GM18507 (cell line): ENCODE data around the gene PODXL2.

ENCODE experiments used
- DNase-seq: peaks from one replicate; pipeline ENCODE4 v3.0.0; 2011; ENCODE audit warnings: low read depth; ENCODE audit not compliant: insufficient read length; ENCODE audit errors: extremely low spot score
- FAIRE-seq: peaks from 2 replicates; lab custom pipeline; 2011; peaks lifted over from hg19 to GRCh38; lab: Jason Lieb, UNC

Gene PODXL2

DNA sequence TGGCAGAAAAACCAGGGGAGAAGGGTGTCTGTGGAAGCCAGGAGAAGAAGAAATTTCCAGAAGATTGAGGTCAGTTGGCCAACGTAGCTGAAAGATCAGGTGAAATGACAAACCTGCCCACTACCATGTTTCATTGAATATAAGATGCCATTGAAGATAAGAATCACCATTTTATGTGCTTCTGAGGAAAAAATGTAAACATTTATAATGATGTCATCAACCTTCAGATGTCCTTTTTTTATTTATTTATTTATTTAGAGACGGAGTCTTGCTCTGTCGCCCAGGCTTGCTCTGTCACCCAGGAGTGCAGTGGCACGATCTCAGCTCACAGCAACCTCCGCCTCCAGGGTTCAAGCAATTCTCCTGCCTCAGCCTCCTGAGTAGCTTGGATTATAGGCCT lies 4.9 kb upstream of the PODXL2 start:
- no peak for DNase-seq
- FAIRE-seq: no peak

DNA sequence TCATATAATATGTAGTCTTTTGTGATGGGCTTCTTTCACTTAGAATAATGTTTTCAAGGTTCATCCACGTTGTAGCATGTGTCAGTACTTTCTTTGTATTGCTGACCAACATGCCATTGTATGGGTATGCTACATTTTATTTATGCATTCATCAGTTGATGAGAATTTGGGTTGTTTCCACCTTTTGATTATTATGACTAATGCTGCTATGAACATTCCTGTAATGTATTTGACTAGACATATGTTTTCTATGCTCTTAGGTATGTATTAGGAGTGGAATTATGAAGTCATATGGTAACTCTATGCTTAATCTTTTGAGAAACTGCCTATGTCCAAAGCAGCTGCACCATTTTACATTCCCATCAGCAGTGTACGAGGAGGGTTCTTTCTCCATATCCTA lies 3.2 kb upstream of the PODXL2 start:
- DNase-seq: no peak
- no peak for FAIRE-seq

DNA sequence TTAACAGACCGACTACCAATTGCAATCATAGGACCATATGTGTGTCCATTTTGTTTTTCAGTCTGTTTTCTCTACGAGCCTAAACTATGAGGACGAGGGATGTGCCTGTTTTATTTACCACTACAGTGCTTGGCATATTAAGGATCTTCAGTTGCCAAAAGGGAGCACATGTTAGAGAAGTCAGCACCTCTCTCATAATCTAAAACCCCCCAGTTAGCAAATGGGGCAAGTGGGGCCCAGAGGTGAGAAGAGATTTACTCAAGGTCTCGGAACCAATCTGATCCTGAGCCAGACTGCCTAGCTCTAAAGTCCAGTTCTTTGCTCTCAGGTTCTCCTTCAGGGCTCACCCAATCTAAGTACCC lies 578 bp upstream of the PODXL2 start:
- no peak for DNase-seq
- no peak for FAIRE-seq

DNA sequence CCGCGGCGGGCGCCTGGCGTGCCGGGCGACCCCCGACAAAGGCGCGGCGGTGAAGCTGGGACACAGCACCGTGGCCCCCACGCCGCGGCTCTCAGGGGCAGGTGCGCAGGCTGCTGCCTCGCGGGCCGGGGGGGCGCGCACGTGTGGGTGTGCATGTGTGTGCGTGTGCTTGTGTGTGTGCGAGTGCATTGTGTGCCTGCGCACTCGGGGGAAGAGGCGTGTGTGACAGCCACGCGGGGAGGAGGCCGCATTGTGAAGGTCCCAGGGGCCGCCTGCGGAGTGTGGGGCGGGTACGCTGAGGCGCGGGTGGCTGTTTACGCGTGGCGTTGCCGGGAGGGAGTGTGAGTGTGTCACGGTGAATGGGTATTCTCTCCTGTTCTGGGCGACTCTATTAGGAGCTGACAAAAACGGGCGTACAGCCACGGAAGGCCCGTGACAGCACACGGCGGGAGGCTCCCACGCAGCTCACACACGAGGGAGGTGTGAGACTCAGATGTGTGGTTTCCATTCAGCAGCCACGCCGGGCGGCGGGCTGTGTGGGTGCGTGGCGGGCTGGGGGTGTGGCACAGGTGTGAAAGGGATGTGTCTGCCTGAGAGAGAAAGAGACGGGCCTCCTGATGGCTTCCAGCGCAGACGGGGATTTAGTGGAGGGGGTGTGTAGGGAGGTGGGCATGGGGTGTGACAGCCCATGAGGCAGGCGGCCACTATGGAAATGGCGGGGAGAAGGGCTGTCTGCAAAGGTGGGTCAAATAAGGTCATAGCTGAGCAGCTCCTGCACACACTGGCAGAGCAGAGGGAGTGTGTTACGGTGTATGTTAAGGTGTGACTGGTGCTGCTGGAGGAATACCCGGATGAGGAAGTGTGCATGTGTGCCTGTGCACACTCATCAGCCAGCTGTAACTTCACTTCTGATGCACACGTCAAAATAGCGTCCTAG lies 750 bp downstream of the PODXL2 start:
- no peak for DNase-seq
- FAIRE-seq: no peak

DNA sequence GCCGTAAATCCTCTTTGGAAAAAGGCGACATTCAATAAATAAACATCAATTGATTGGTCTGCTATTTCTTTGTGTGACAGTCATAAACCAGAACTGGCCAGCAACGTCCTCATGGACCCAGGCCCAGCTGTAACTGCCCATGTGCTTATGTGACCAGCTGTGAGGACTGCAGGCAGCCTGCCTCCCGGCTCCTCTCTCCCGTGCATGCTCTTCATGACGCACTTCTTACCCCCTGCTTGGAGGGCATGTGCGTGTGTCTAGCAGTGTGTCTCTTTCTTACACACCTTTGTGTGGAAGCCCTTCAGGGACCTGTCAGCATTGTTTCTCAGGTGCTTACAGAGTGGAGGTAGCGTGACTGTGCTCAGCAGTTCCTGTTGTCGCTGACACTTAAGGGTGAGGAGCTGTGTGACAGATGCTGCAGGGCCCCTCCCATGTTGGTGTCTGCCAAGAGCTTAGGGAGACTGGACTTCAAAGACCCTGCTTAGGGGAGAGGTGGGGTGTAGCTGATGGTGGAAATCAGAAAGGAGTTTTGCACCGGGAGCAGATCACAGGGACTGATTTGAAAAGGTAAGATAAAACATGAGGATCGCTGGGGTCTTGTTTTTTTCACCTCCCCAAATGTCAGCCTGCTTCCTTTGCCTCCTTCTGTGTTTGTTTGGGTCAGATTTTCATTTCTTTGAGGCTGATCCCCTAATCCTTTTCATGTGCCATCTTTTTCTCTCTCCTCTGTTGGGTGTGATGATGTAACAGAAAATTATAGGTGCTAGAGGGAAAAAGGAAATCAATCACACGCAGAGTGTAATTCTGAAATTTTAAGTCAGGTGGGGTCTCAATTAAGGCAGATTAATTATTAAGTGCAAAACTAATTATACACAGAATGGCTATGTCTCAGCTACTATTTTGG lies 2.1 kb downstream of the PODXL2 start:
- DNase-seq: no peak
- no peak for FAIRE-seq

- no peak for DNase-seq
- no peak for FAIRE-seq
Observed at GRCh38 chr3:127632035-127632820, 3.2 kb downstream of the PODXL2 start.

GRCh38 chr3:127634653-127635052 lies 5.7 kb downstream of the PODXL2 start:
- no peak for FAIRE-seq
- no peak for DNase-seq

DNA sequence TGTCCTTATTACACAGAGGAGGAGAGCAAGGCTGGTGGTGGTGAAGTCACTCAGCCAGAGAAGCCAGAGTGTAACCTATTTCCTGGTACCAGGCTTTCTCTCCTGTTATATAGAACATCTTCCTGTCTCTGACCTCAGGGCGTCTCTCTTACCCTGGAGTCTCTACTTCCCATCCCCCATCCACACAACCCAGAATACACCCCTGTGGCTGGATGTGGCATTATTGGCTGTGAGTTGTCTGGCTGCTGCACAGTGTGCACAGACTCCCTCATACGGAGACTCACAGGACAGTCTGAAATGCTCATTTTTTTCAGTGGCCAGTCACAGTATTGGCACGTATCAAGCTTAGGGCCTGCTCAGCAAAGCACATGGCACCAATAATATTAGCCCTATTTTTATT lies 8.6 kb downstream of the PODXL2 start:
- FAIRE-seq: no peak

DNA sequence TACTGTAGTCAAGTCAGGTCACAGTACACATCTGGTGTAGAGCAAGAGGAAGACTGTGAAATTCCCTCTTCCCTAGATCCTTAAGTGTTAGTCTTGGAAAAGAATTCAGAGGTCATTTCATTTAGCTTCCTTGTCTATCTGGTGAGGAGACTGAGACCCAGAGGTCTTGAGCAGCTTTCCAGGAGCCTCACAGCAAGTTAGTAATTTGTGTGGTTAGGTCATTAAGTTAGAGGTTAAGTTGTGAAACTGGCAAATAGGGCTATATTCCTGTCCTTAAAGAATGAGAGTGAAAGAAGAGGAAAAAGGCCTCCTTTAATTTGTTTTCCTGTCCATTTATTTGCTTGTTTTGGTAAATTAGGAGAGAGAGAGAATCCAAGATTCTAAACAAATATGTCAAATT lies 9.0 kb downstream of the PODXL2 start:
- no peak for DNase-seq
- no peak for FAIRE-seq

More for the DNA sequence above, 8.6 kb downstream of the PODXL2 start:
- DNase-seq: no peak

DNA sequence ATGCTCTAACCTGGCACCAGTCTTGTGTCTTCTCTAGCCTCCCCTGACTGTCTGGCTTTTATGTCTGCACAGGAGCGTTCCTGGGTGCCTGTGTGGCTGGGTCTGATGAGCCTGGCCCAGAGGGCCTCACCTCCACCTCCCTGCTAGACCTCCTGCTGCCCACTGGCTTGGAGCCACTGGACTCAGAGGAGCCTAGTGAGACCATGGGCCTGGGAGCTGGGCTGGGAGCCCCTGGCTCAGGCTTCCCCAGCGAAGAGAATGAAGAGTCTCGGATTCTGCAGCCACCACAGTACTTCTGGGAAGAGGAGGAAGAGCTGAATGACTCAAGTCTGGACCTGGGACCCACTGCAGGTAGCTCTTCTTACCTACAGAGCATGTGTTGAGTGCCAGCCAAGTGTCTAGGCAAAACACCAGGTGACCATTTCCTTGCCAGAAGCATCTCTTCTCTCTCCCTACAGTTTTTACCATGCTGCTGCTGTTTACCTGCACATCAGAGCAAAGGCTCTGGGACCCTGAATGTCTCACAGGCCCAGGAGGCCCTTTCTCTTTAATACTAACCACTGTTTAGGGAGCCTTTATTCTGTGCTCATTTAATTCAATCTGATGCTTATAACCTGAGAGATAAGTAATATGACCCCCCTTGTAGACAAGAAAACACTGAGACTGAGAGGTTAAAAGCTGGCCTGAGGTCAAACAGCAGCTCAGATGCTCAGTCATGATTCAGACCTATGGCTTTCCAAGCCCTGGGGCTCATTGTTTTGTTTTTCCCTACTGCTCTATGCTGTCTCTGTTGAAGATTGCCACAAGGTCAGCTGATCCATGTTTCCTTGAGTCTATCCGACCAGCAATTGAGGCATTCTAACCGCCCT lies 10.4 kb downstream of the PODXL2 start:
- DNase-seq: no peak

DNA sequence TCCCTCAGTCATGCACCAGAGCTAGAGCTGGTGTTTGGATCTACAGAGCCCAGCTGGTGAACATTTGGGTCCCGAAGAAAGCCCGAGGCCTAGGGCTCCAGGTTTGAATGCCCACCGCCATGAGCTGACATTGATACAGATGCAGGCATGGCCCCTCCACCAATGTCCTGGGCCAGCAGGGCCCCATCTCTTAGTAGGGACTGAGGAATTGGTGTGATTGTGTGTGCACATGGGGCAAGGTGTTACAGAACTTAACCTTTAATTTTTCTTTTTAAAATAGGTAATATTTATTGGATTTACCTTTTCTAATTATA lies 11.0 kb downstream of the PODXL2 start:
- DNase-seq (no peak), FAIRE-seq (no peak)

More for the DNA sequence above, 10.4 kb downstream of the PODXL2 start:
- no peak for FAIRE-seq

- FAIRE-seq (no peak), DNase-seq (no peak)
Observed at GRCh38 chr3:127644641-127645370, 15.8 kb downstream of the PODXL2 start.

- FAIRE-seq (no peak), DNase-seq (no peak)
Observed at GRCh38 chr3:127645371-127646015, 16.5 kb downstream of the PODXL2 start.

- DNase-seq (no peak), FAIRE-seq (no peak)
Observed at GRCh38 chr3:127646501-127647046, 17.6 kb downstream of the PODXL2 start.

- no peak for DNase-seq
- FAIRE-seq: no peak
Observed at GRCh38 chr3:127647166-127647844, 18.3 kb downstream of the PODXL2 start.

DNA sequence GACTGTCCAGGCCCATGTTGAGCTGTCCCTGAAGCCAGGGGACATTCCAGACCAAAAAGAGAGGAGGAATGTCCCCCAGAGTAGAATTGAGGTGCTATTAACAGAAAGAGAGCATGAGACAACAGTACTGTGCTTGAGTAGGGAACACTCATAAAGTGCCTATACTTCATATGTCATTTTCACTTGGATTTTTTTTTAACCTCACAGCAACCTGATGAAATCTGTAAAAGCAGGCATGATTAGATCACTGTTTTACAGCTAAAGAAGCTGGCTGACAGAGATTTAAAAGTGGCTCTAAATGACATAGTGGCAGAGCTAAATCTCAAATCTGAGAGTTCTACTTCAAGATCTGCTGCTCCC lies 18.8 kb downstream of the PODXL2 start:
- FAIRE-seq (no peak), DNase-seq (no peak)

GRCh38 chr3:127650236-127650635 lies 21.3 kb downstream of the PODXL2 start:
- FAIRE-seq: no peak
- no peak for DNase-seq
